GM12864 (cell line): ENCODE results near the gene UBAP1.
"Not testable (repeated sequence)": the region's sequence is repeated elsewhere in the genome, so short reads cannot be mapped to it uniquely, and the experiment has no call there.

Experiments
- DNase-seq: peaks from one replicate; pipeline ENCODE4 v3.0.0-alpha.2; 2011; ENCODE audit warnings: low read depth
- H3K4me3 ChIP-seq: 2 replicates; pipeline ENCODE4 v1.5.1; 2011; ENCODE audit warnings: mild to moderate bottlenecking, low read depth, low read length, control low read depth
- CTCF ChIP-seq: IDR thresholded peaks from 2 replicates; pipeline ENCODE4 v1.5.1; 2011; ENCODE audit warnings: low read depth, mild to moderate bottlenecking, moderate library complexity, low read length, control low read depth, inconsistent platforms; ENCODE audit errors: missing control alignments

Gene UBAP1

DNA sequence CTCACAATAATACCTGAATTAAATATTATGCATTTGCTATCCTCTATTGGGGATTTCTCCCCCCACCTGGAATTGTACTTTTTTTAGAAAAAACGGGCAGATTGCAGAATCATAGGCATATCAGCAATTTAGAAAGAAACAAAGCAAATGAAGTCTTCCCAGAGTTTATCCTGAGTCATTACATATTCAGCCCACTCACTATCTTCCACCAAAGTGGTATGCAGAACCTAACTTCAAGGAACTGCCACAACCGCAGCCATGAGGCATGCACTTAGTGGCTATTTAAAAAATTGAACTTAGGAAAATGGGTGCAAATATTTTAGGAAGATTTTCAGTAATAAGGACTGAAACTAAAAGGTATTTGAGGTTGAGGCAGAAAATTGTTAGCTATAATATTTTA is 48.6 kb downstream of the UBAP1 start:
- no peak for TF ChIP-seq CTCF
- no peak overlapping the region for H3K4me3 ChIP-seq
- no peak for DNase-seq

GRCh38 chr9:34230556-34230955 is 51.7 kb downstream of the UBAP1 start:
- no peak for DNase-seq
- H3K4me3 ChIP-seq = no peak overlapping the region
- TF ChIP-seq CTCF = no peak

GRCh38 chr9:34232201-34232600 is 53.4 kb downstream of the UBAP1 start:
- no peak for TF ChIP-seq CTCF

GRCh38 chr9:34233672-34234071 is 54.8 kb downstream of the UBAP1 start:
- DNase-seq = no peak
- TF ChIP-seq CTCF = no peak
- H3K4me3 ChIP-seq = no peak overlapping the region

More at GRCh38 chr9:34232201-34232600, 53.4 kb downstream of the UBAP1 start:
- H3K4me3 ChIP-seq = no peak overlapping the region
- DNase-seq = no peak

GRCh38 chr9:34237836-34238235 is 59.0 kb downstream of the UBAP1 start:
- no peak overlapping the region for H3K4me3 ChIP-seq
- no peak for TF ChIP-seq CTCF
- DNase-seq = no peak

GRCh38 chr9:34240006-34240405 is 61.2 kb downstream of the UBAP1 start:
- no peak for TF ChIP-seq CTCF
- no peak for DNase-seq

DNA sequence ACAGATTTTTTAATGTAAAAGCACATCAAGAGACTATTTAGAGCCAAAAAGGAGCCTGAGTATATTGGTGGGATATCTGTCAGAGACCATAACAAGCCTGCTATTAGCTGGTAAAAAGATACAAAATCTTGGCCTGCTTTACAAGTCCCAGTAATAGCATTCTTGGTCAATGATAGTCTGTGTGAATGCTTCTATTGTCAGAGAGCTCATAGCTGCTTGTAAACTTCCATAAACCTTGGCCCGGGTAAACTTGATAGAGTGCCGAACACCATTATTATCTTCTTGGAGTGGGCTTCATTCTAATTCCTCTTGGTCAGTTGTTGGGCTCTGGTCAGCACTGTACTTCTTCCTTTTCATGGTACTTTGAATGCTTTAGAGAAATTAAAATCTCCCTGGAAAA is 64.0 kb downstream of the UBAP1 start:
- no peak overlapping the region for H3K4me3 ChIP-seq
- TF ChIP-seq CTCF = no peak
- DNase-seq = no peak

More at GRCh38 chr9:34240006-34240405, 61.2 kb downstream of the UBAP1 start:
- H3K4me3 ChIP-seq = no peak overlapping the region

- not testable (repeated sequence) for H3K4me3 ChIP-seq
Measured at GRCh38 chr9:34245212-34245611, 66.4 kb downstream of the UBAP1 start.

More at GRCh38 chr9:34245212-34245611, 66.4 kb downstream of the UBAP1 start:
- DNase-seq = not testable (repeated sequence)
